Measurements from ENCODE around the gene CRTAC1.
A peak's percentile ranks its signal among the peaks of the same experiment; 100 is the strongest.

The CRTAC1 gene, protein sequence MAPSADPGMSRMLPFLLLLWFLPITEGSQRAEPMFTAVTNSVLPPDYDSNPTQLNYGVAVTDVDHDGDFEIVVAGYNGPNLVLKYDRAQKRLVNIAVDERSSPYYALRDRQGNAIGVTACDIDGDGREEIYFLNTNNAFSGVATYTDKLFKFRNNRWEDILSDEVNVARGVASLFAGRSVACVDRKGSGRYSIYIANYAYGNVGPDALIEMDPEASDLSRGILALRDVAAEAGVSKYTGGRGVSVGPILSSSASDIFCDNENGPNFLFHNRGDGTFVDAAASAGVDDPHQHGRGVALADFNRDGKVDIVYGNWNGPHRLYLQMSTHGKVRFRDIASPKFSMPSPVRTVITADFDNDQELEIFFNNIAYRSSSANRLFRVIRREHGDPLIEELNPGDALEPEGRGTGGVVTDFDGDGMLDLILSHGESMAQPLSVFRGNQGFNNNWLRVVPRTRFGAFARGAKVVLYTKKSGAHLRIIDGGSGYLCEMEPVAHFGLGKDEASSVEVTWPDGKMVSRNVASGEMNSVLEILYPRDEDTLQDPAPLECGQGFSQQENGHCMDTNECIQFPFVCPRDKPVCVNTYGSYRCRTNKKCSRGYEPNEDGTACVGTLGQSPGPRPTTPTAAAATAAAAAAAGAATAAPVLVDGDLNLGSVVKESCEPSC

DNA sequence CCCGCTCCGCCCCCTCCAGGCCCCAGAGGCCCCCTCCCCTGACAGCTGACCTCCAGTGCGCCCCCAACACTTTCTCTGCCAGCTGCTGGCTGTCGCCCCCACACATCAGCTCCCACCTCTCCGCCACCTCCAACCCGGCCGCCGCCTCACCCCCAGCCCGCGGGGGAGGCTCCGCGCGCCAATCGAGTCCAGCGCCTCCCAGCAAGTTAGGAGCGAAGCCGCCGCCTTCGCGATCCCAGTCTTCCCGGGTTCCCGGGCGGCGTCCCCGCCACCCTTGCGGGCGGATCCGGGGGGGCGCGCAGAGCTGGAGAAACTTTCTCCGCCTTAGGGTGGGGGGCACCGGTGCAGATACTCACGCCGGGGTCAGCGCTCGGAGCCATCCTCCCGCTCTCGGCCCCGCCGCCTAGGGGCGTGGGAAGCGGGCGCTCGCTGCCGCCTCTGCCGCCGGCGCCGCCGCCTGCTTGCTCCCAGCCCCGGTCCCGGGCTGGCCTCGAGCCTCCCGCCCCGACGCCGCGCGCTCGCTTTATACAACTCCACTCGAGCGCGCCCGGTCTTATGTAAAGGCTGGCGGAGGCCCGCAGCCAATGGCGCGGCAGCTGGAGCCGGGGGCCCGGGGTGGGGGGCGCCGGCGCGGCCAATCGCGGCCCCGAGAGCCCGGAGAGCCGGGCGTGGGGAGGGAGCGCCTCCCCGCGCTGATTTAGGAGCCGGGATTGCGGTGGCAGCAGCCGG, at the start of gene CRTAC1:
Gene CRTAC1, minus strand, starts transcription at position 529 of the 729 bp plus-strand sequence. Its CDS starts 149 bp downstream, at position 380.
- DNase-seq = no peak

DNA sequence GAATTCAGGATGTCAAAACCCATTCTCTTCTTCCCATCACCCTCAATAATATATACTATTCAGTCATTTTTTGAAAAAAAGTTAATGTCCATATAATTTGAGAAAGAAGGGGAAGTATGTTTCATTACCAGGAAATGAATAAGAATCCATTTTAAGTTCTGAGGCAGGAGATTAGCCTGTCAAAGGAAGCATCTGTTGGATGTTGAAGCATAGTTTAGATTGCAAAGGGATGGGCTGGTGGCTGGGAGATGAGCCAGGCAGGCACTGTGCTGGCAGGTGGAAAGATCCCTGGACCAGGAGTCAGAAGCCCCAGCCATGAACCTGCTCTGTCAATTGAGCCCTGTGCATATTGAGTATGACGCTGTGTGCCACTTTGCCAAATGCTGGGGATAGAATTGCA, 48.4 kb upstream of the CRTAC1 start:
- DNase-seq = no peak

DNA sequence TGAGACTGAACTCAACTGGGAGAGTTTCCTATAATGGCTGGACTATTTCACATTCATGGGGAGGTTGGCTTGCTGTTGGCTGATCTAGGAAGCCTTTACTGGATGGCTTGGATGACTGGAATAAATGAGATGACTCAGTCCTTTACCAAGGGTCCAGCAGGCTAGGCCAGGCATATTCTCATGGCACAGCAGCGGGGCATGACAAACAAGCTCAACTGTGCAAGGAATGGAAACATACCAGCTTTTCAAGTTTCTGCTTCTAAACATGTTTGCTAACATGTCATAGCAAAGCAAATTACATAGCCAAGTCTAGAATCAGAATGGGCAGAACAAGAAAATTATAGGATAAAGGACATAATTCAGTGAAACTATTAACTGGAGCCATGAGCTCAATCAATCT, 46.8 kb upstream of the CRTAC1 start:
- no peak for DNase-seq

DNA sequence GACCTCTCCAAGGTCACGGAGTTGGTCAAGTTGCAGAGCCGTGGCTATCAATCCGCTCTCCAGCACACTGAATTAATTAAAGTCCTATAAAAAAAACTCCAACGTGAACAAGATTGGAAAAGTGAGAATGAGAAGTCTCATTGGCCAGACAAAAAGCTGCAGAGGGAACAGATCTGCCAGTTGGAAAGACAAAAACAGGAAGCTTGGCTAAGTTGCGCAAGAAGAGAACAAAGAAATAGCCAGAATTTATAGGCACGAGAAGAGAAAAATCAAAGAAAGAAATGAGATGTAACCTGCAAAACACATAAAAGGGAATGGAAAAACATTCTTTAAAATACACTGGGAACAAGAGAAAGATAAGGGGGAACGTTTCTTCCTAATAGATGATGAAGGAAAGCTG, 45.7 kb upstream of the CRTAC1 start:
- no peak for DNase-seq

DNA sequence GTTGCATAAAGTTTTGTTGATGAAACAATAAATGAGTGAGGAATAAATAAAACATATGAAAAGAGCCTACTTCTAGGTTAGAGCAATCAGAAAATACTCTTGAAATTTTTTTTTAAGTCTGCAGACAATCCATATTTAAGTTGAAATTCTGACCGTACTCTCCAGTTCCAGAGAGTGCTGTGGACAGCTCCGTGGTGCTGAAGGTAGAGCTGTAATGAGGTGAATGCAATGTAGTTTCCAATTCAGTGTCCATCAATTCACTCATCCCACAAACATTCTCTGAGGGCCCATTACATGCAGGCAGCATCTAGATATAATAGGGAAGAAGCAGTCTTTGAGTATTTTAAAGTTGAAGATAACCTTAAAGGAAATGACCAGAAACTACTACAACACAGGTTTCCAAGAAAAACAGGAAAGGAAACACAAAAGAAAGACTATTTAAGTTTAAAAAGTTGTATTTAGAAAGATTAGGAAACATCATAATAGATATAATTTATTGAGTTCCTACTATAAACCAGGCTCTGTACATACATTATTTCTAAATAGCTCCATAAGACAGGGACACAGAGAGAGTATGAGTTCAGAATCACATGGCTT, 44.0 kb upstream of the CRTAC1 start:
- DNase-seq = no peak

DNA sequence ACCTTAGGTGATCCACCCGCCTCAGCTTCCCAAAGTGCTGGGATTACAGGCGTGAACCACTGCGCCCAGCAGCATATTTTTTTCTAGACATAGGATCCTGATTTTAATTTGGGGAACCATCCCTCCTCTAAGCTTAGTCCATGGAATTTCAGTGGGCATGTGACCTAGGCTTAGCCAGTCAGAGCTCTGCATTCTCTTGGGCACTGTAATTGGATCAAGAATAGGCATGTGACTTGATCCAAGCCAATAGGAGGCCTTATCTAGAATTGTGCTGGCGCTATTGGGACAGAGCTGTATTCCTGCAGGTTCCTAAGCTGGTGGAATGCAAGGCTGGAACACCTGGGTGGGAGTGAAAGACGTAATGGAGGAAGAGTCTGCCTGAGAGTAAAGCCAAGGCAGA, 36.7 kb upstream of the CRTAC1 start:
- DNase-seq = no peak

DNA sequence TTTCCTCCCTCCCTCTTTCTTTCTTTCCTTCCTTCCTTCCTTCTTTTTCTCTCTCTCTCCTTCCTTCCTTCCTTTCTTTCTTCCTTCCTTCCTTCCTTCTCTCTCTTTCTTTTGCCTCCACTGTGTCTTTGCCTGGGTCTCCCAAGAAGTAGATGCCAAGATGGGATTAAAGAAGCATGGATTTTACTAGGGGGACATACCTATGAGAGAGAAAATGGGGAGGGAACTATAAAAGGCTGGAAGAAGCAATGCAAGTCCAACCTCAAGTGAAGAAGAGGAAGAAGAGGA, 33.3 kb upstream of the CRTAC1 start:
- DNase-seq = no peak

DNA sequence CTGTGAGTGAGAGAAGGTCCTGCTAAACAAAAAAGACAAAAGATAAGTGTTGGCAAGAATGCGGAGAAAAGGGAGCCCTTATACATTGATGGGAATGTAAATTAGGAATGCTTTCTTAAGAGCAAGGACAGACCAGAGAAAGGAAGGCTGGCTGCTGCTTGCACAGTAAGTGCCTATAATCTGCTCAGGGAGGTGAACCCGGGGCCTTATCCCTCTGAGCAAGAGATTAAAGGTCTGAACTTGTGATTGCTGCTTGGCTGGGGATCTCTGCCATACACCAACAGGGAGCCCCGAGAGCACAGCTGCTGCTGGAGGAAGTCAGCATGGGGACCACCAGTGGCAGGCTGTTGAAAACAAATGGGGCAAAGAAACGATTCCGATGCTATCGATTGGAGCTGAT, 32.0 kb upstream of the CRTAC1 start:
- no peak for DNase-seq

DNA sequence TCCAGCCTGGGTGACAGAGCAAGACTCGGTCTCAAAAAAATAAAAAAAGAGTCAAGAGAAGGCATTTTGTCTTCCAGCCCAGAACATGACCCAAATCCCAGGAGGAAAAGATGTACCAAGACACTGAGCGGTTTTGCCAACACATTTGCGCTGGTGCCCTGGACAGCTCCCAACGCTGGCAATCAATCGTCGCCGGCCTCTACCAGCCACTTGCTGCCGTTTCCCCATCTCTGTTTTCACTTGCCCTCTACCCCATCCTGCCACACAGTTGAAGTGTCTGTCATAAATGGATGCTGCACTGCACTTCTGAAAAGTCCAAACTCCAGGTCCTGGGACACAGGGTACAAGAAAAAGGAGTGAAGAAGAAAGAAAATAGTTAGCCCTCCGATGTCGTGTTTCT, 29.7 kb upstream of the CRTAC1 start:
- no peak for DNase-seq

DNA sequence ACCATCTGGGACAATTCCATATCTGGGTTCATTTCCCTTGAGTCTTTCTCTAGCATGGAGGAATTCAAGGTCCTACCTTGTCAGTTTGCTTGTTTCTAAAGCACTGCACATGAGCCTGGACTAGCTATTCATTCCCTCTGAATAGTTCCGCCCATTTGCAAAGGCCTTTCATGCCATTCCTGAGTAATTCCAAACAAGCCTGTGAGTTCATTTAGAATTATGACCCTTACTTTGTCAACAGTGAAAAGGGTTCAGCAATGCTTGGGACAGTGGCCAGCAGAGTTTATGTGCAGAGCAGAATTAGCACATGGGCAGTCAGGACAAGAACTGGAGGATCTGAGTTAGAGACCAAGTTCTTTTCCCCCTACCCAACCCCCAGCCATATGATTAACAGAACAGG, 27.9 kb upstream of the CRTAC1 start:
- DNase-seq = no peak

DNA sequence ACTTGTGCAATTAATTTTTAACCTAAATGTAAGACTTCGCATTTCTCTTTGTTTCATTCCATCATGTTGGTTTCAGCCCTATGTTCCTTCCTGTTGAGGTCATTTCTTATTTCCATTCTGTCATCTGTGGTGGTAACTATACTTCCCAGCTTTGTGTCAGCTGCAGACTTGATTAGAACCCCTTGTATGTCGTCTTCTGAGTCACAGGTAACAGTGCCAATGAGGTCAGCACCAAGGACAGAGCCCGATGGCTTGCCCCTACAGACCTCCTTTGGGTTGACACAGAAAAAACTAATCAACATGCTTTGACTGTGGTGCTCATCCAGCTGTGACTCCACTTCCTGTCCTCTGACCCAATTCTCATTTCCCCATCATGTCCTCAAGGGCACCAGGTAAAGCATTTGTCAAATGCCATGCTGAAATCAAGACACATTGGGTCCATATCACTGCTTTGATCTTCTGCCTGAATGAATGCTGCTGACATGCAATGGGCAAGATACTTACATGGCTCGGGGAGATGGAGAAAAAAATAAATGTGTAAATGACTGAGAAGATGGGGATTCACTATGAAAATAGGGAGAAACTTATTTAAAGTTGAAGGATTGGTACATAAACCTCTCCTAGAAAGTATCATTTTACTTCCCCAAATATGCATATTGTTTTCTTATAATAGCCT, 25.6 kb upstream of the CRTAC1 start:
- DNase-seq = no peak

DNA sequence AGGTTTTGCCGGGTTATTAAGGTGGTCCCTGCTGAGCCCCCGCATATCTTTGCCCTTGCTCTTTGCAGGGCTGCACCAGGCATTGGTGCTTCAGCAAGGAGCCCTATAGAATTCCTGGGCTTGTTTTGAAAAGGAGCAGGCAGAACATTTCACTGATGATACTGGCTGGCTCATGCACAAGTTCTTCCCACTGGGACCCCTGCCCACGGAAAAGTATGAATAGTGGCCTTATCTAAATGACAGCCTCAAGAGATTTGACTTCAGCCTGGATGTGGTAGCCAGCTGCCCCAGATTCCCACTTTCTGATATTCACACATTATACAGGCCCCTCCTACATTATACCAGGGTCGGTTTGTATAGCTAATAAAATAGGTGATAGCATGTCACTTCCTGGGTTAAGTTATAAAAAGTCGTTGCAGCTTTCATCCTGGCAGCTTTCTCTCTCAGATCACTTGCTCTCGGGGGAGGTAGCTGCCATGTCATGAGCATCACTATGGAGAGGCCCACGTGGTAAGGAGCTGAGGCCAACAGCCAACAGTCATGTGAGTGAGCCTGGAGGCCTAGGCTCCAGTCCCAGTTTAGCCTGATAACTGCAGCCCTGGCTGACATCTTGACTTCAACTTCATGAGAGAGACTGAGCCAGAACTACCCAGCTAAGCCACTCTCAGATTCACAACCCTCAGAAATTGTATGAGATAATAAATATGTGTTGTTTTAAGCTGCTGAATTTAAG, 16.8 kb upstream of the CRTAC1 start:
- no peak for DNase-seq

DNA sequence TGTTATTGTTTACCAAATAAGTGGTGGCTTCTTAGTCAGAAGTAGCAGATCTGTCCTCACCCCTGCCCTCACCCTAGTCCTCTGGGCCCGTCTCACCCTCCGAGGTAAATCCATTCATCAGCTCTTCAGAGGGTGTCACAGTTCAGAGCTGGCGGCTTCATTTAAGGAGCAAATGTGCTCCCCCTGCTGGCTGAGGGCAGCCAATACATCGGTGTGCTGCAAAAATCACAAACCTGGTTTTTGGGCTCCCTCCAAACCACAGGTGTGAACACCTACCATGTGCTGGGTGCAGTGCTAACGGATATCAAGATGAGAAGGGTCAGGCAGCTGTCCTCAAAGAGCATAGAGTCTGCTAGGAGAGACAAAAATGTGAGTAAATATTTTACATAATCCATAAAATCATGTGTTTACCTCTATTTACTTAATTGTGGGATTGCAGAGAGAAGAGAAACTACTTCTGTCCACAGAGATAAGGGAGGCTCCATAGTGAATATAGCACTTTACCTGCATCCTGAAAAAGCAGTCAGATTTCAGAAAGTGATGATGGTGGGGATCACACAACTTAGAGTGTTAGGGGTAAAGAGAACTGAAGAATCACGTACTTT, 15.5 kb upstream of the CRTAC1 start:
- peak; percentile 48 for DNase-seq

DNA sequence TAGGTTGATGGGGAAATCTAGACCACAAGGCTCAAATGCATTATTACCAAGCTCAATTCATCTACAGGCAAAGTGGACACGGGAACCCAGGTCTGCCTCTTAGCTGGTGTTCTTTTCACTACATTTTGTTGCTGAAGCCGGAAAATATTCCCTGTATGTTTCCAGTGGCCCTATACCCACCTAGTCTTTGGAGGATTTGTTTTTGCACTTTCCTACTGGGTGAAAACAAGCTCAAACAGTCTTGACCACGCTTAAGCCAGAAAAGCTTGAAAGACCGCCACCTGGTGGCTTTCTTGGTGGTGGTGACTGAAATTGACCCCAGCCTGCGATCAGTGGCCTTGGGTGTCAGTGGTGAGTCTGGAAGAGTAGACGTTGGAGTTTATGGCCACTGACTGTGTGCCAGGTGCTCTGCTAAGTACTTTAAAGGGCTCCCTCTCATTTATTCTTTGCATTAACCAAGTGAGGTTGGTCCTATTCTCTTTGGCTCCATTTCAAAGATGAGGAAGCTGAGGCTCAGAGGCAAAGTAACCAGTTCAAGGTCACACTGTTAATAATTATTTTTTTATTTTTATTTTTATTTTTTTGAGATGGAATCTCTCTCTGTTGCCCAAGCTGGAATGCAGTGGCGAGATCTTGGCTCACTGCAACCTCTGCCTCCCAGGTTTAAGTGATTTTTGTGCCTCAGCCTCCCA, 11.1 kb upstream of the CRTAC1 start:
- no peak for DNase-seq

DNA sequence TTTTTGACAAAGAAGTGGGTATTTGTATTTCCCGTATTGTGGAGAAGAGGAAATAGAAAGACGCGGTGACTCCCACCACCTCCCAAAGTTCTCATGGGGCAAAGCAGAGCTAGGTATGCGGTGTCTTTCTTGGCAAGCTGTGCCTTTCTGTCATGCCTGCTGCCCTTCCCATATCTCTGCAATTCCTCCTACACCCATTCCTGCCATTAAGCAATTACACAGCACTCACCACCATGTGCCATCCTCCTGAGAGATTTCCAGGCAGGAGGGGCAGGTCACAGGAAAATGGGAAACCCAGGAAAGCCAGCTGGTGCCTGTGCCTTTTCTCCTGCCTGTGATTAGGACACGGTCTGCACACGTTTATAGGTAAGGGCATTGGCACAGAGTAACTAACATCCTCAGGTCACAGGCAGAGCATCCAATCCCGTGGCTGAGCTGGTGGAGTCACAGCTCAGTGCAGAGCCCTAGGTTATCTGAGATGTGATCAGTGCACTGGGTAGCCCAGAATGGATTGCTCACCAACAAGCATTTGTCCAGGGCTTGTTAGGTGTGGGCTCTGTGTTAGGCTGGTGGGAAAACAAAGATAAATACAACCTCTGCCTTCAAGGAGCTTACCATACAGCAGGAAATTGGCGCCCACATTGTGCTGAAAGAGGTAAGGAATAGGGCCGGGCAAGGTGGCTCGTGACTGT, 9.4 kb upstream of the CRTAC1 start:
- DNase-seq = no peak

DNA sequence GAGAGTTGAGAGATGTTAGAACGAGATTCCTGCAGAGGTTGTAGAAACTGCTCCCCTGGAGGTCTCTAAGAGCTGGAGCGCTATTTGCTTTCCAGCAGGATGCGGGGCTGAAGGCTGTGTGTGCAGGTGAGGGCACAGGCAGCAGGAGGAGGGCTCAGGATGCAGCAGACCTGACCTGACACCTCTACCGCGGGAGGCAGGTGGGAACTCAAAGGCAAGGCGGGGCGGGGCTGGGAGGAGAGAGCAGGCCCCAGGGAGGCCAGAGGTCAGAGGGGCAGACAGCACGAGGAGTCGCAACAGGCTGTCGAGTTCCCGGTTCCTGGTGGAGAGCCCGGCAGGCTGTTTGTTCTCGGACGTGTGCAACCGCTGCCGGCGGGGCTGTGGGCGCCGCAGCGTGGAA, 7.9 kb upstream of the CRTAC1 start:
- no peak for DNase-seq

DNA sequence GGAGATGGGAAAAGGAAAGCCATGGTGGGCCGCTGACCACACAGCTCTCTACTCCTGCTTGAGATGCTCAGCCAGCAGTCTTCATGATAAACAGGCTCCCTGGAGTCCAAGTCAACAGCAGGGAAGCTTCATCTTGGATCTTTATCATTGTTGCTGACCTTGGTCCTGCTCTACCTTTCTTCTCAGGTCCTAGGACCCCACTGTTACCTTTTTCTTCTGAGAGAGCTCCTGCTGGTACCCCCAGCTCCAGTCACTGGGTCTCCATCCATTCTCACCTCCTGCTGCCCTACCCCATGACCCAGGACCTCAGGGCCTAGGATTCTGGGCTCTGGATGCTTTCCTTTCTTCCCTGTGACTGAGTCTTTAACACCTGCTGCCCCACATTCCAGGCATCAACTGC, 5.2 kb upstream of the CRTAC1 start:
- DNase-seq = no peak

DNA sequence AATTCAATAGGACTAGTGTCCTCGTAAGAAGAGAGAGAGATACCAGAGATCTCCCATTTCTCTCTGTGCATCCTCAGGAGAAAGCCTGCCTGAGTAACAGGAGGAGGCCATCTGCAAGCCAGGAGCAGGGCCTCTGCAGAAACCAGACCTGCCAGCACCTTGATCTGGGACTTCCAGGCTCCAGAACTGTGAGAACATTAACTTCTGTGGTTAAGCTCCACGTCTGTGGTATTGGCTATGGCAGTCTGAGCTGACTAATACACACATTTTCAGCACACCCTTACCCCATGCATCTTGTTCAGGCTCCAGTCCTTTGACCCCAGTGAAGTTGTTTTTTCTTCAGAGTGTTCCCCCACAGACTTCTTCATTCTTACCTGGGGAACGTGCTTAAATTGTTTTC, 3.1 kb upstream of the CRTAC1 start:
- no peak for DNase-seq

DNA sequence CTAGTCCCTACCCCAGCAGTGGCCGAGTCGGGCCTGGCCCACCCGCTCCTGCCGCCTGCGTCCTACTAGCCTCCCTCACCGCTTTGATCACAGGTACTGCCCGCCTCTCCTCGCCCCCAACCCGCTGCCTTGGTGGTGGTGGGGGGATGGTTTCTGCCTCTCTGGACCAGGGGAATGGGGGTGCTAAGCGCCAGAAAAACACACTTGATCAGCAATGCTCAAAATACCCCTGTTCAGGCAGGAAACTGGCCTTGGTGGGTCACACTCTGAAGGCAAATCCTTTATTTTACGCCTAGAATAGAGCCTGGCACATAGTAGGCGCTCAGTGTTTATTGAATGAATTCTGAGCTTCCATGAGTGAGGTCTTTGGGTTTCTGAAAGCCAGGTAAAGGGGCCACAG, 1.0 kb upstream of the CRTAC1 start:
- no peak for DNase-seq

DNA sequence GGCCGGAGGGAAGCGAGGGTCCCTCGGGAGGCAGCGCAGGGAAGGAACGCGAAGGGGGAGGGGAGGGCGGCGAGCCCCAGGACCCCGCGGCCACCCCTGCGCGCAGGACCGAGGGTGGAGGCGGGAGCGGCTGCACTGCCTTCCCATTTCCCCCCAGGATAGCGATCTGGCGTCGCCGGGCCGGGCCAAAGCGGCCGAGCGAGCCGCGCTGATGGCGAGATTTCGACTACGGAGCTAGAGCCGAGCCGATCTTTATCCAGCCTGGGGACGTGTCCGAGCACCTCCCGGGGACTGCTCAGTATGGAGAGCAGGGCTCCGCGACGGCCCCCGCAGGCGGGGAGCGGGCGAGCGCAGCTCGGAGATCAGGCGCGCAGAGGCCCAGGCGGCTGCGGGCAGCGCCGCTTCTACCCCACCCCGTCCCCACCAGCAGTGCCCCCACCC, 590 bp upstream of the CRTAC1 start:
- no peak for DNase-seq

Measured in CD4-positive, alpha-beta T cell treated with Interleukin-15 for 1 hour (primary cell).